ENCODE measurements around the gene GRWD1. TPM values are rescaled to one million over a fixed set of nuclear protein-coding genes. Genes with fewer than 3 reads are reported as not detected.

Gene GRWD1
- total RNA-seq, 4 donors from 2014 or later = 27.8 to 36.0 (median 31.2) TPM

- no peak overlapping the region for H3K27ac ChIP-seq
- in situ Hi-C loops (cut with MboI; ENCODE audit: low sequenced_read_pairs in 4 of 4) (no loop called here), intact Hi-C loops (cut with DNase I; ENCODE audit: low total_unique reads) (no loop called here)
- H3K27me3 ChIP-seq = peaks cover 0 to 9% (median 7%) of the 10 kb centered on the region in 3 donors
- H3K9me3 ChIP-seq = no peaks in the 10 kb centered on the region
- no peaks in the 10 kb centered on the region for H3K36me3 ChIP-seq
- no peaks in the 10 kb centered on the region for H3K4me1 ChIP-seq
- ATAC-seq (peak; percentile 50 to 69), DNase-seq (peak in 1 of 2 donors; percentile 37)
- TF ChIP-seq POLR2A (IDR thresholded peaks at IDR 0.05) (no peak), CTCF (IDR thresholded peaks at IDR 0.05 in 4 of 5, conservative IDR thresholded peaks at IDR 0.05 in 1 of 5) (no peak)
- no peak overlapping the region for H3K4me3 ChIP-seq
Measured at GRCh38 chr19:48403606-48404005, 42.2 kb upstream of the GRWD1 start.

DNA sequence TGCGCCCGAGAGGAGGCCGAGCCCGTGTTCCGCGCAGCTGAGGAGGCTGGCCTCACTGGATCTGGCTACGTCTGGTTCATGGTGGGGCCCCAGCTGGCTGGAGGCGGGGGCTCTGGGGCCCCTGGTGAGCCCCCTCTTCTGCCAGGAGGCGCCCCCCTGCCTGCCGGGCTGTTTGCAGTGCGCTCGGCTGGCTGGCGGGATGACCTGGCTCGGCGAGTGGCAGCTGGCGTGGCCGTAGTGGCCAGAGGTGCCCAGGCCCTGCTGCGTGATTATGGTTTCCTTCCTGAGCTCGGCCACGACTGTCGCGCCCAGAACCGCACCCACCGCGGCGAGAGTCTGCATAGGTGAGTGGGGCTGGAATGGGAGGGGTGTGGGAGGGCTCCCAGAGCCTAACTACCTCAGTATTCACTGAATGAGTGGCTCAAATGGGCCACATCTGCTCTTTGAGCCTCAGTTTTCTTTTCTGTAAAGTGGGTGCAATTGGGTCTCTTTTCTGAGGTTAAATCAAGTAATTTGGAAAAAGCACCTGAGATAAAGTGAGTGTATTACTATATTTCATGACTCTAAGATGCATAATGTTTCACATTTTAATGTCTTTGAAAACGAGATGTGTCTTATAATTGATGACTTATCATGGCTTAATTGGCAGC is 40.6 kb upstream of the GRWD1 start:
- Histone ChIP-seq H3K27ac (no peak overlapping the region), H3K4me1 (no peaks in the 10 kb centered on the region), H3K4me3 (no peak overlapping the region), H3K36me3 (no peaks in the 10 kb centered on the region), H3K27me3 (peaks cover 0 to 9% (median 0%) of the 10 kb centered on the region in 3 donors), H3K9me3 (no peaks in the 10 kb centered on the region)
- DNase-seq (no peak), ATAC-seq (no peak)
- intact Hi-C loops (cut with DNase I; ENCODE audit: low total_unique reads) = no loop called here
- in situ Hi-C loops (cut with MboI; ENCODE audit: low sequenced_read_pairs in 4 of 4) = no loop called here
- TF ChIP-seq POLR2A (IDR thresholded peaks at IDR 0.05) (no peak), CTCF (IDR thresholded peaks at IDR 0.05 in 4 of 5, conservative IDR thresholded peaks at IDR 0.05 in 1 of 5) (no peak)

DNA sequence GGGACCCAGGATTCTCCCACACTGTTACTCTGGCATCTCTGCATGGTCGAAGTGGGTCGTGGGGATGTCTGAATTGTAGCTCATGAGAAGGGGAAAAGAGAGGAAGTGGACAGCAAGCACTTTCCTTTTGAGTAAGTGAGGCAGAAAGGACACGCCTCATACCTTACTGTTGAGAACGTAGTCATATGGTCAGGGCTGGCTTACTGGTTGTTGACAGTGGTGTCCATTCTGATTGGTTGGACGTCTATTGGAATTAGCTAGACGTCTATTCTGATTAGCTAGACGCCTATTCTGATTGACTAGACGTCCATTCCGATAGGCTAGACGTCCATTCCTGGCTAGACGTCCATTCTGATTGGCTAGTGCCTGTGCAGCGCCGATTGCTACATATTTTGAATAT is 39.9 kb upstream of the GRWD1 start:
- H3K27me3 ChIP-seq = peaks cover 0 to 9% (median 4%) of the 10 kb centered on the region in 3 donors
- no peak for DNase-seq
- no peaks in the 10 kb centered on the region for H3K9me3 ChIP-seq
- intact Hi-C loops (cut with DNase I; ENCODE audit: low total_unique reads) (no loop called here), in situ Hi-C loops (cut with MboI; ENCODE audit: low sequenced_read_pairs in 4 of 4) (no loop called here)
- no peak overlapping the region for H3K4me3 ChIP-seq
- ATAC-seq = no peak
- H3K36me3 ChIP-seq = no peaks in the 10 kb centered on the region
- H3K27ac ChIP-seq = no peak overlapping the region
- TF ChIP-seq CTCF (IDR thresholded peaks at IDR 0.05 in 4 of 5, conservative IDR thresholded peaks at IDR 0.05 in 1 of 5) = no peak
- TF ChIP-seq POLR2A (IDR thresholded peaks at IDR 0.05) = no peak
- H3K4me1 ChIP-seq = no peaks in the 10 kb centered on the region

GRCh38 chr19:48413879-48414587 is 31.8 kb upstream of the GRWD1 start:
- in situ Hi-C loops (cut with MboI; ENCODE audit: low sequenced_read_pairs in 4 of 4) = no loop called here
- H3K36me3 ChIP-seq = no peaks in the 10 kb centered on the region

More at GRCh38 chr19:48413879-48414587, 31.8 kb upstream of the GRWD1 start:
- H3K27me3 ChIP-seq = peaks cover 32 to 48% (median 40%) of the 10 kb centered on the region in 3 donors
- no peak for TF ChIP-seq CTCF (IDR thresholded peaks at IDR 0.05 in 4 of 5, conservative IDR thresholded peaks at IDR 0.05 in 1 of 5)
- no peak for TF ChIP-seq POLR2A (IDR thresholded peaks at IDR 0.05)
- H3K4me1 ChIP-seq = peaks cover 0 to 7% of the 10 kb centered on the region in 2 donors
- H3K27ac ChIP-seq = no peak overlapping the region
- peak overlapping the region in 2 of 4 donors; percentile 32 to 35 for H3K4me3 ChIP-seq
- H3K9me3 ChIP-seq = no peaks in the 10 kb centered on the region
- intact Hi-C loops (cut with DNase I; ENCODE audit: low total_unique reads) = no loop called here
- no peak for ATAC-seq
- DNase-seq = no peak

All from gastrocnemius medialis (tissue), 4 donors.